GM18508 (cell line): Measurements from ENCODE around the gene ADM5.

ENCODE experiments used
- ATAC-seq: cut with Tn5 transposase; IDR thresholded peaks from one replicate; pipeline ENCODE4 v1.9.1; 2021; ENCODE audit warnings: moderate number of reproducible peaks; ENCODE audit not compliant: insufficient read depth, unreplicated experiment

The ADM5 gene

GRCh38 chr19:49657493-49658138, 31.8 kb upstream of the ADM5 start:
- ATAC-seq: no peak

GRCh38 chr19:49658139-49658517, 31.3 kb upstream of the ADM5 start:
- no peak for ATAC-seq

GRCh38 chr19:49658566-49659442, 30.6 kb upstream of the ADM5 start:
- ATAC-seq: no peak

GRCh38 chr19:49660338-49660961, 28.9 kb upstream of the ADM5 start:
- no peak for ATAC-seq

- ATAC-seq: no peak
Measured at GRCh38 chr19:49662011-49662410, 27.4 kb upstream of the ADM5 start.

GRCh38 chr19:49663224-49663623, 26.2 kb upstream of the ADM5 start:
- ATAC-seq: no peak

GRCh38 chr19:49664171-49665035, 25.0 kb upstream of the ADM5 start:
- no peak for ATAC-seq

- no peak for ATAC-seq
Measured at GRCh38 chr19:49665036-49665350, 24.4 kb upstream of the ADM5 start.

- ATAC-seq: peak; percentile 72
Measured at GRCh38 chr19:49665351-49666119, 23.9 kb upstream of the ADM5 start, which contains the start of the genes BCL2L12 and IRF3. Gene BCL2L12, plus strand, starts transcription at chr19:49665933. Its CDS starts 760 bp downstream, at chr19:49666693. Gene IRF3, minus strand, starts transcription at chr19:49665857. Its CDS starts 1,019 bp downstream, at chr19:49664838.

GRCh38 chr19:49666120-49666444, 23.3 kb upstream of the ADM5 start:
- no peak for ATAC-seq

GRCh38 chr19:49667473-49667872, 21.9 kb upstream of the ADM5 start:
- ATAC-seq: no peak

- no peak for ATAC-seq
Measured at GRCh38 chr19:49669516-49669915, 19.9 kb upstream of the ADM5 start.

GRCh38 chr19:49672131-49672919, 17.1 kb upstream of the ADM5 start:
- ATAC-seq: no peak

- peak; percentile 36 for ATAC-seq
Measured at GRCh38 chr19:49676136-49676783, 13.1 kb upstream of the ADM5 start.

GRCh38 chr19:49676784-49677230, 12.6 kb upstream of the ADM5 start:
- ATAC-seq: peak; percentile 38

GRCh38 chr19:49677231-49677900, 12.0 kb upstream of the ADM5 start, which contains the start of gene PRMT1:
Gene PRMT1, plus strand, starts transcription at chr19:49677271. Its CDS starts 10 bp downstream, at chr19:49677281.
- no peak for ATAC-seq

- no peak for ATAC-seq
Measured at GRCh38 chr19:49677901-49678674, 11.3 kb upstream of the ADM5 start.
